Neural cell (in vitro differentiated cells): ENCODE data around the gene IRF4. TPM values are rescaled to one million over a fixed set of nuclear protein-coding genes. Genes with fewer than 3 reads are reported as not detected.

Experiments
- H2AFZ ChIP-seq: fragments of 200-600, 300-800 bp; sonication (generic), shearing (Covaris generic); 2 replicates; pipeline ENCODE4 v1.6.0; 2014; ENCODE audit warnings: low read depth, mild to moderate bottlenecking, antibody characterized with exemption, low read length, moderate library complexity
- H3F3A ChIP-seq: fragments of 200-600 bp; shearing (Covaris generic); 2 replicates; pipeline ENCODE4 v1.6.1; 2016; ENCODE audit warnings: mild to moderate bottlenecking, moderate library complexity, mixed read lengths, antibody characterized with exemption, low read length; ENCODE audit not compliant: insufficient read depth, poor library complexity, severe bottlenecking
- H3K27ac ChIP-seq: fragments of 200-600, 300-800 bp; sonication (generic), shearing (Covaris generic); 2 replicates; pipeline ENCODE4 v1.5.1; 2014; ENCODE audit warnings: mild to moderate bottlenecking, low read length, moderate library complexity
- H3K27me3 ChIP-seq: fragments of 300-800, 200-600 bp; sonication (generic), shearing (Covaris generic); 2 replicates; pipeline ENCODE4 v1.6.0; 2014; ENCODE audit warnings: mild to moderate bottlenecking, low read depth, low read length, moderate library complexity; ENCODE audit not compliant: insufficient read depth
- H3K36me3 ChIP-seq: fragments of 300-800, 200-600 bp; sonication (generic), shearing (Covaris generic); 2 replicates; pipeline ENCODE4 v1.5.1; 2014; ENCODE audit warnings: mild to moderate bottlenecking, antibody characterized with exemption, low read length, moderate library complexity; ENCODE audit not compliant: insufficient read depth
- H3K4me2 ChIP-seq: fragments of 300-800, 200-600 bp; sonication (generic), shearing (Covaris generic); 2 replicates; pipeline ENCODE4 v1.6.0; 2014; ENCODE audit warnings: mild to moderate bottlenecking, low read length
- H3K4me3 ChIP-seq: fragments of 300-800, 200-600 bp; sonication (generic), shearing (Covaris generic); 2 replicates; pipeline ENCODE4 v1.5.1; 2014; ENCODE audit warnings: mild to moderate bottlenecking, low read length, moderate library complexity
- H3K79me2 ChIP-seq: fragments of 200-600 bp; shearing (Covaris generic); replicated peaks from 2 replicates; pipeline ENCODE4 v1.6.0; 2014; ENCODE audit warnings: mild to moderate bottlenecking, low read length, moderate library complexity; ENCODE audit not compliant: insufficient read depth
- H3K9ac ChIP-seq: fragments of 300-800, 200-600 bp; sonication (generic), shearing (Covaris generic); 2 replicates; pipeline ENCODE4 v1.6.1; 2016; ENCODE audit warnings: mild to moderate bottlenecking, low read length, mixed read lengths
- H3K9me2 ChIP-seq: fragments of 200-600 bp; shearing (Covaris generic); 2 replicates; pipeline ENCODE4 v1.6.1; 2016; ENCODE audit warnings: mild to moderate bottlenecking, low read length, mixed read lengths; ENCODE audit not compliant: insufficient read depth
- H3K9me3 ChIP-seq: fragments of 200-600, 300-800 bp; sonication (generic), shearing (Covaris generic); 2 replicates; pipeline ENCODE4 v1.6.1; 2016; ENCODE audit warnings: mild to moderate bottlenecking, mixed run types, low read length, moderate library complexity, mixed read lengths
- H4K20me1 ChIP-seq: fragments of 200-600 bp; shearing (Covaris generic); 2 replicates; pipeline ENCODE4 v1.6.1; 2016; ENCODE audit warnings: mild to moderate bottlenecking, mixed run types; ENCODE audit not compliant: insufficient read depth
- EP300 ChIP-seq: fragments of 450-650 bp; conservative IDR thresholded peaks from 2 replicates; pipeline ENCODE4 v1.6.1; 2014; ENCODE audit warnings: antibody characterized with exemption, mild to moderate bottlenecking, moderate library complexity; ENCODE audit not compliant: poor library complexity, severe bottlenecking
- EZH2 ChIP-seq: fragments of 200-600, 300-800 bp; shearing (Covaris generic), sonication (generic); IDR thresholded peaks from 2 replicates; pipeline ENCODE4 v1.6.1; 2014; ENCODE audit warnings: antibody characterized with exemption, low read length, borderline replicate concordance, mild to moderate bottlenecking; ENCODE audit not compliant: insufficient read depth, poor library complexity, severe bottlenecking
- MXI1 ChIP-seq: fragments of 450-650 bp; conservative IDR thresholded peaks from 2 replicates; pipeline ENCODE4 v1.6.1; 2014; ENCODE audit warnings: antibody characterized with exemption, mild to moderate bottlenecking; ENCODE audit not compliant: poor library complexity, severe bottlenecking
- POLR2AphosphoS5 ChIP-seq: IDR thresholded peaks from 2 replicates; pipeline ENCODE4 v1.6.1; 2012
- RAD21 ChIP-seq: fragments of 450-650 bp; conservative IDR thresholded peaks from 2 replicates; pipeline ENCODE4 v1.6.1; 2014; ENCODE audit warnings: antibody characterized with exemption, mild to moderate bottlenecking, moderate library complexity
- SMC3 ChIP-seq: fragments of 450-650 bp; conservative IDR thresholded peaks from 2 replicates; pipeline ENCODE4 v1.6.1; 2014; ENCODE audit warnings: antibody characterized with exemption, mild to moderate bottlenecking, moderate library complexity; ENCODE audit not compliant: poor library complexity
- TAF1 ChIP-seq: IDR thresholded peaks from 2 replicates; pipeline ENCODE4 v1.6.1; 2012; ENCODE audit warnings: low read depth
- polyA plus RNA-seq: library from polyadenylated mRNA; depleted of rRNA; stranded (reverse); fragments of >200 nt; gene quantifications from 2 replicates; pipeline ENCODE4 v1.2.3, GENCODE V29; 2014
- TF ChIP-seq, protein P1 (sequence below): fragments of 450-650 bp; IDR thresholded peaks from 2 replicates; pipeline ENCODE4 v1.5.1; 2014; ENCODE audit warnings: antibody characterized with exemption, mild to moderate bottlenecking, moderate library complexity; ENCODE audit not compliant: poor library complexity, severe bottlenecking
- TF ChIP-seq, protein P2 (sequence below): IDR thresholded peaks from 2 replicates; pipeline ENCODE4 v1.6.1; 2012; ENCODE audit warnings: borderline replicate concordance

IRF4 gene
- polyA plus RNA-seq, 1 donor from 2014 or later, result 0.05 TPM

DNA sequence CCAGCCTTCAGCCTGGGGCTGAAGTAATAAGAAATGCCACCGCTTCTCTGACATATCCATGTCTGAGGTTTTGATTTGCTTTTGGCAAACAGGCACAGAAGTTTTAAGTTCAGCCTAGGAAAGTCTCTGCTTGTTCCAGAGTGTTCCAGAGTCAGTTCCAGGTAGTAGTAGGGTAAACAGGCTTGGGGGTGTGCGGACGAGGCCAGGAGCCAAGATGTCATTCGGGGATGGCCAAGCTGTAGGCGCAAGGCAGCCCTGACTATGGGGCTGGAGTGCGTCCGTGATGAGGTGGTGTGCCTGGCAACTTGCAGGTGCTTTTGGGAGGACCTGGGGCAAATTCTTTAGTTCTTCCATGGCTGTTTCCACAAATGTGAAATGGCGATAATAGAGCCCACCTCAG, 60.3 kb downstream of the IRF4 start:
- no peak overlapping the region for H3K9ac ChIP-seq
- no peak overlapping the region for H3K4me3 ChIP-seq
- TF ChIP-seq MXI1 (no peak), EP300 (no peak), SMC3 (no peak), POLR2AphosphoS5 (no peak), TAF1 (no peak), RAD21 (no peak), EZH2 (no peak)
- TF ChIP-seq, protein P1, sequence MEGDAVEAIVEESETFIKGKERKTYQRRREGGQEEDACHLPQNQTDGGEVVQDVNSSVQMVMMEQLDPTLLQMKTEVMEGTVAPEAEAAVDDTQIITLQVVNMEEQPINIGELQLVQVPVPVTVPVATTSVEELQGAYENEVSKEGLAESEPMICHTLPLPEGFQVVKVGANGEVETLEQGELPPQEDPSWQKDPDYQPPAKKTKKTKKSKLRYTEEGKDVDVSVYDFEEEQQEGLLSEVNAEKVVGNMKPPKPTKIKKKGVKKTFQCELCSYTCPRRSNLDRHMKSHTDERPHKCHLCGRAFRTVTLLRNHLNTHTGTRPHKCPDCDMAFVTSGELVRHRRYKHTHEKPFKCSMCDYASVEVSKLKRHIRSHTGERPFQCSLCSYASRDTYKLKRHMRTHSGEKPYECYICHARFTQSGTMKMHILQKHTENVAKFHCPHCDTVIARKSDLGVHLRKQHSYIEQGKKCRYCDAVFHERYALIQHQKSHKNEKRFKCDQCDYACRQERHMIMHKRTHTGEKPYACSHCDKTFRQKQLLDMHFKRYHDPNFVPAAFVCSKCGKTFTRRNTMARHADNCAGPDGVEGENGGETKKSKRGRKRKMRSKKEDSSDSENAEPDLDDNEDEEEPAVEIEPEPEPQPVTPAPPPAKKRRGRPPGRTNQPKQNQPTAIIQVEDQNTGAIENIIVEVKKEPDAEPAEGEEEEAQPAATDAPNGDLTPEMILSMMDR, result no peak
- TF ChIP-seq, protein P2, sequence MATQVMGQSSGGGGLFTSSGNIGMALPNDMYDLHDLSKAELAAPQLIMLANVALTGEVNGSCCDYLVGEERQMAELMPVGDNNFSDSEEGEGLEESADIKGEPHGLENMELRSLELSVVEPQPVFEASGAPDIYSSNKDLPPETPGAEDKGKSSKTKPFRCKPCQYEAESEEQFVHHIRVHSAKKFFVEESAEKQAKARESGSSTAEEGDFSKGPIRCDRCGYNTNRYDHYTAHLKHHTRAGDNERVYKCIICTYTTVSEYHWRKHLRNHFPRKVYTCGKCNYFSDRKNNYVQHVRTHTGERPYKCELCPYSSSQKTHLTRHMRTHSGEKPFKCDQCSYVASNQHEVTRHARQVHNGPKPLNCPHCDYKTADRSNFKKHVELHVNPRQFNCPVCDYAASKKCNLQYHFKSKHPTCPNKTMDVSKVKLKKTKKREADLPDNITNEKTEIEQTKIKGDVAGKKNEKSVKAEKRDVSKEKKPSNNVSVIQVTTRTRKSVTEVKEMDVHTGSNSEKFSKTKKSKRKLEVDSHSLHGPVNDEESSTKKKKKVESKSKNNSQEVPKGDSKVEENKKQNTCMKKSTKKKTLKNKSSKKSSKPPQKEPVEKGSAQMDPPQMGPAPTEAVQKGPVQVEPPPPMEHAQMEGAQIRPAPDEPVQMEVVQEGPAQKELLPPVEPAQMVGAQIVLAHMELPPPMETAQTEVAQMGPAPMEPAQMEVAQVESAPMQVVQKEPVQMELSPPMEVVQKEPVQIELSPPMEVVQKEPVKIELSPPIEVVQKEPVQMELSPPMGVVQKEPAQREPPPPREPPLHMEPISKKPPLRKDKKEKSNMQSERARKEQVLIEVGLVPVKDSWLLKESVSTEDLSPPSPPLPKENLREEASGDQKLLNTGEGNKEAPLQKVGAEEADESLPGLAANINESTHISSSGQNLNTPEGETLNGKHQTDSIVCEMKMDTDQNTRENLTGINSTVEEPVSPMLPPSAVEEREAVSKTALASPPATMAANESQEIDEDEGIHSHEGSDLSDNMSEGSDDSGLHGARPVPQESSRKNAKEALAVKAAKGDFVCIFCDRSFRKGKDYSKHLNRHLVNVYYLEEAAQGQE, result no peak
- H2AFZ ChIP-seq, result no peak overlapping the region
- H3K9me3 ChIP-seq, result no peaks in the 10 kb centered on the region
- H3K9me2 ChIP-seq, result no peaks in the 10 kb centered on the region
- no peaks in the 10 kb centered on the region for H3K79me2 ChIP-seq
- no peaks in the 10 kb centered on the region for H3F3A ChIP-seq
- H4K20me1 ChIP-seq, result no peaks in the 10 kb centered on the region
- no peaks in the 10 kb centered on the region for H3K27me3 ChIP-seq
- no peak overlapping the region for H3K27ac ChIP-seq
- no peaks in the 10 kb centered on the region for H3K36me3 ChIP-seq
- H3K4me2 ChIP-seq, result no peak overlapping the region

DNA sequence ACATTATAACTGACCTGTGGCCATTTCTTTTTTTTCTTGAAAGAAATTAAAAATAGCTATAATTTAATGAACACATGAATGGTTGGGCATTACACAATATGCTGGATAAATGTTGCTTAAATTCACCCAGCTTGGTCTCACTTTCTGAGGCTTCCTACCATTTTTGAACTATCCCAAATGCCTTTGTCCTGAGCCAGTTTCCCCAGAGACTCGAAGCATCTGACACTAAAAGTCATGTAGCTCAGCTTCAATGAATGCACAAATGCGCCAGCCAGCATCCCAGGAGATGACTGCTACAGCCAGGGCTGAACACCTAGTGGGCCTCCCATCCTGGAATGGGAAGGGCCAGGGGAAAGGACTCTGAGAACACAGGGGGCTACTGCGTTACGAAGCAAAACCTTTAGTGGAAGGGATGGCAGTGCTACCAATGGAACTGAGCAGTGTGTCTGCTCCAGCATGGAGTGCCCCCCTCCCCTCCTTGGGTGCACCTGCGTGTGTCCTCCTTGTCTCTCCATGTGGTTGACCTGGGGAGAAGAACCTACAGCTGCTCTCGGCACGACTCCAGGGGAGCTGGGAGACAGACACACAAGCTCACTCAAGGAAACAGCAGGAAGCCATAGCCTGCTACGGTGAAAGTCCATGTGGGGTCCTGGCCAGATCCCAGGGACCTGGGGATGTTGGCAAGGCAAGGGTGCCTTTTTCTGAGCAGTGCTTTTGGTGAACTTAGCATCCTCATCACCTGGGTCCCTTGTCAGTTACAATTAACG, 60.9 kb downstream of the IRF4 start:
- no peak overlapping the region for H3K4me3 ChIP-seq
- H3K79me2 ChIP-seq, result no peaks in the 10 kb centered on the region
- no peak overlapping the region for H3K27ac ChIP-seq
- no peaks in the 10 kb centered on the region for H3K9me3 ChIP-seq
- H3F3A ChIP-seq, result no peaks in the 10 kb centered on the region
- no peak overlapping the region for H3K9ac ChIP-seq
- no peaks in the 10 kb centered on the region for H4K20me1 ChIP-seq
- TF ChIP-seq SMC3, result no peak
- no peak for TF ChIP-seq EP300
- no peak for TF ChIP-seq EZH2
- TF ChIP-seq TAF1, result no peak
- no peak for TF ChIP-seq POLR2AphosphoS5
- TF ChIP-seq, protein P2, result no peak
- TF ChIP-seq RAD21, result no peak
- TF ChIP-seq, protein P1, result no peak
- TF ChIP-seq MXI1, result no peak
- no peaks in the 10 kb centered on the region for H3K9me2 ChIP-seq
- H2AFZ ChIP-seq, result no peak overlapping the region
- H3K4me2 ChIP-seq, result no peak overlapping the region
- H3K36me3 ChIP-seq, result no peaks in the 10 kb centered on the region
- H3K27me3 ChIP-seq, result no peaks in the 10 kb centered on the region
